ENCODE results near the gene FDX2.

FDX2 gene

DNA sequence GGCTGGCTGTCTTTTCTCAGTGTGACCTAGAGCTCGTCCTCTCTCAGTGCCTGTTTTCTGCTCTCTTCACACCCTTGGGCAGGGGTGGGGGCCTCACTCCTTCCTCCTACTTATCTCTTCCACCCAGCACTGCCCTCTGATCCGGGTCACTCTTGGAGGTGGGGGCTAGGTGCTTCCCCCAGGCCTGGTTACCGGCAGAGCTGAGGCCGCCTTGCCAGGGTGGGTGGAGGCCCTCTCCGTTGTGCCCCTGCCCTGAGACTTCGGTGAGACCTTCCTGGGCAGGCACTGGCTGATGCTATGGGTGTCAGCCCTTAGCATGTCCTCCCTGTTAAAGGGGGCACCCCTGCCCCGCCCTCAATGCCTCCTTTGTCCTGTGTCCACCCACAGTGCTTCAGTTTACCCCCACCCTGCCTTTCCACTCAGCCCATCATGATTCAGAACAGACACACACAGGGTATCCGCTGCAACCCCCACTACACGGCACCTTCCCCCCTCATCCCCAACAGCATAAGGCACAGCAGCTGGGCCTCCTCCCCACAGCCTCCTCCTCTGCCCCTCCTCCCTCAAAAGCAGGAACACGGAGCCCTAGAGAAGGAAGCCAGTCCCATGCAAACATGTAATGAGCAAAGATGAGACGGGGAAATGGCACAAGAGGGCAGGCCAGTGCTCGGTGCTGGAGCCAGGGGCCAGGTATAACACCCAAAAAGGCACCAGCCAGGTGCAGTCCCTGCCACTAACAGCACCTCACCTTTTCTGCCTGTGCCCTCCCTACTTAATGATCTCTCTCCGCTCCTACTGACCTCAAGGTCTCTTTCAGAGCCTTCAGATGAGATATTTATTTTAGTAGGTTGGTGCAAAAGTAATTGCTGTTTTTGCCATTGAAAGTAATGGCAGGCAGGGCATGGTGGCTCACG, 16.0 kb downstream of the FDX2 start:
- DNase-seq = no peak

DNA sequence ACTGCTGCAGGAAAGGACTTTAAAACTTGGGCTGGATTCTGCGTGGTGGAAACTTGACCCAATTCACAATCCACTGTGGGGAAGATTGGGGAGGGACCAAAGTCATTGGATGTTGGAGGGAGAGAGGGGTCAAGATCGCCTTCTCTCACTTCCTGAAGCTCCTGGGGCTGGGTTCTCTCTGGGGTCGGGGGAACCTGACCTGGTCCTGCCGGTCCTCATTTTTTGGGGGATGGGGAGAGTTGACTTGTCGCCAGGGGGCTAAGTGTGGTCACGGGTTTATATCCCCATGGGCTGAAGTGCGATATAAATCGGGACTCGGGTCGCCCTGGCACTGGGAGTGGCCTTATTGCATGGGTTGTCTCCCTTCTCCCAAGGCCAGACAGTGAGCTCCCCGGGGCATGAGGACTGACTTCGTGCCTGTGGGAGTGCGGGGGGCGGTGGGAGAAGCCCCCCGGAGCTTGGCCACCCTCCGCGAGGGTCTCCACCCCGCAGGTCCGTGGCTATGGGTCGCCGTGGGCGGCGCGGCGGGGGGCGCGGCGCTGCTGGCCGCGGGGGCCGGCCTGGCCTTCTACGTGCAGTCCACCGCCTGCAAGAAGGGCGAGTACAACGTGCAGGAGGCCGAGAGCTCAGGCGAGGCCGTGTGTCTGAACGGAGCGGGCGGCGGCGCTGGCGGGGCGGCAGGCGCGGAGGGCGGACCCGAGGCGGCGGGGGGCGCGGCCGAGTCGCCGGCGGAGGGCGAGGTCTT, 19.8 kb downstream of the FDX2 start:
- DNase-seq = no peak

DNA sequence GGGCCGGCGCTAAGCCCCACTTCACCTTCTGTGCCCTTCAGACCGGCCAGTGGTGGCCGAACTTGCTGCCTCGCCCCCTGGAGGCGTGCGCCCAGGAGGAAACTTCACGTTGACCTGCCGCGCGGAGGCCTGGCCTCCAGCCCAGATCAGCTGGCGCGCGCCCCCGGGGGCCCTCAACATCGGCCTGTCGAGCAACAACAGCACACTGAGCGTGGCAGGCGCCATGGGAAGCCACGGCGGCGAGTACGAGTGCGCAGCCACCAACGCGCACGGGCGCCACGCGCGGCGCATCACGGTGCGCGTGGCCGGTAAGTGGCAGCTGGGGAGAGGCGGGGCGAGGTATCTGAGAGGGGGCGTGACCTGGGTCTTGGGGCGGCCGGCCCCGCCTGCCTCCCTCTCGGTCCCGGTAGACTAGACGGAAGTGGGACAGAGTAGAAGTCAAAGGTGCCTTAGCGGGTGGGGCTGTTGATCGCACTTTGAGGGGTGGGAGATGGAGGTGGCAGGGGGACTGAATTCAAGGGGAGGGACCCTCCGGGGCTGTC, 20.4 kb downstream of the FDX2 start:
- DNase-seq = no peak

DNA sequence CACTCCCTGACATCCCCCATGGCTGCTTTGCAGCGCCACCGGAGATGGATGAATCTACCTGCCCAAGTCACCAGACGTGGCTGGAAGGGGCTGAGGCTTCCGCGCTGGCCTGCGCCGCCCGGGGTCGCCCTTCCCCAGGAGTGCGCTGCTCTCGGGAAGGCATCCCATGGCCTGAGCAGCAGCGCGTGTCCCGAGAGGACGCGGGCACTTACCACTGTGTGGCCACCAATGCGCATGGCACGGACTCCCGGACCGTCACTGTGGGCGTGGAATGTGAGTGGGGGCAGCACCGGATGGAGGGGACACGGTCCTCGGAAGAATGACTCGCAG, 21.5 kb downstream of the FDX2 start:
- no peak for DNase-seq

DNA sequence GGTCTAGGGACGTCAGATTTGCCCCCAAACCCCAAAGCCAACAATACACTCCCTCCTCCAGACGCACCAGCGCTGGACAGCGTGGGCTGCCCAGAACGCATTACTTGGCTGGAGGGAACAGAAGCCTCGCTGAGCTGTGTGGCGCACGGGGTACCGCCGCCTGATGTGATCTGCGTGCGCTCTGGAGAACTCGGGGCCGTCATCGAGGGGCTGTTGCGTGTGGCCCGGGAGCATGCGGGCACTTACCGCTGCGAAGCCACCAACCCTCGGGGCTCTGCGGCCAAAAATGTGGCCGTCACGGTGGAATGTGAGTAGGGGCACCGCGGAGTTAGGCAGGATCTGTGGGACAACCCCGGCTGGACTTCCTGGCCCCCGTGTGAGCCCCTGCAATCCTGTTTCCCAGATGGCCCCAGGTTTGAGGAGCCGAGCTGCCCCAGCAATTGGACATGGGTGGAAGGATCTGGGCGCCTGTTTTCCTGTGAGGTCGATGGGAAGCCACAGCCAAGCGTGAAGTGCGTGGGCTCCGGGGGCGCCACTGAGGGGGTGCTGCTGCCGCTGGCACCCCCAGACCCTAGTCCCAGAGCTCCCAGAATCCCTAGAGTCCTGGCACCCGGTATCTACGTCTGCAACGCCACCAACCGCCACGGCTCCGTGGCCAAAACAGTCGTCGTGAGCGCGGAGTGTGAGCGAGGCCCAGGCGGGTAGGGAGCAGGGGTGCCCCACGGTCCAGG, 22.0 kb downstream of the FDX2 start:
- no peak for DNase-seq

DNA sequence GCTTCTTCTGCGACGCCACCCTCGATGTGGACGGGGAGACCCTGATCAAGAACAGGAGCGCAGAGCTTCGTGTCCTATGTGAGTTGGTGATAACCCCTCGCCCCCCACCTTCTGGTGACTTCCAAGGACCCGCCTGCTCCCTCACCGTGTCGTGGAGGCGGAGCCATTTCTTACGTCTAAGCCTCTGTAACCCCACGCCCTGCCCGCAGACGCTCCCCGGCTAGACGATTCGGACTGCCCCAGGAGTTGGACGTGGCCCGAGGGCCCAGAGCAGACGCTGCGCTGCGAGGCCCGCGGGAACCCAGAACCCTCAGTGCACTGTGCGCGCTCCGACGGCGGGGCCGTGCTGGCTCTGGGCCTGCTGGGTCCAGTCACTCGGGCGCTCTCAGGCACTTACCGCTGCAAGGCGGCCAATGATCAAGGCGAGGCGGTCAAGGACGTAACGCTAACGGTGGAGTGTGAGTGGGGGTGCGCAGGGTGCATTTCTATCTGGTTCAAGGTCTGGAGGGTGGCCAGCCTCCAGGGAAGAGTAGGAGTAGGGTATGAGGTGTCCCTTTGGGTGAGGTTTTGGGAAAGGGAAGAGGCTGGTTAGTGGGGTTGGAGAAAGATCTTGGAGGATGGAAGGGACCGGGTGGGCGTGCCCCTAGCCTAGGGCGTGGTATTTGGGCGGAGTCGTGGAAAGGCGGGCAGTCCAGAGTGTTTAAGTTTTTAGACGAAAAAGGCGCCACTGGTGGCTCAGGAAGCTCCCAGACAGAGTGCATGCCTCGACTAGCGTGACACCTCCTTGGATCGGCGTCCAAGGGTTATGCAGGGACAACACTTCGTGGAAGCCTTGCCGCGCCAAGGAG, 22.8 kb downstream of the FDX2 start:
- no peak for DNase-seq

DNA sequence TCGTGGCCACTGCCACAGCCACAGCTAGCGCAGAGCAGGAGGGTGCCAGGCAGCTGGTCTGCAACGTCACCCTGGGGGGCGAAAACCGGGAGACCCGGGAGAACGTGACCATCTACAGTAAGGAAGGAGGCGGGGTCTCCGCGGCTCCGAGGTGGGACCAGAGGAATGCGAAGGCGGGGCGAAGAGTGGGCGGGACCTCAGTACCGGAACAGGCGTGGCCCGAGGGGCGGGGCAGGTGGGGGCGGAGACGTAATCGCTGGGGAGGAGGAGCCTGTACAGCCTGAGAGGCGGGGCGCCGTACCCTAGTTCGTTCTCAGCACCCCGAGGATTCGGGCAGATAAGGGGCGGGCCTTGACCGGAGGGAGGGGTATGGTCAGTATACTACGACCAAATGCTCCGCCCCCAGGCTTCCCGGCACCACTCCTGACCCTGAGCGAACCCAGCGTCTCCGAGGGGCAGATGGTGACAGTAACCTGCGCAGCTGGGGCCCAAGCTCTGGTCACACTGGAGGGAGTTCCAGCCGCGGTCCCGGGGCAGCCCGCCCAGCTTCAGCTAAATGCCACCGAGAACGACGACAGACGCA, 23.5 kb downstream of the FDX2 start:
- peak; percentile 66 for DNase-seq

DNA sequence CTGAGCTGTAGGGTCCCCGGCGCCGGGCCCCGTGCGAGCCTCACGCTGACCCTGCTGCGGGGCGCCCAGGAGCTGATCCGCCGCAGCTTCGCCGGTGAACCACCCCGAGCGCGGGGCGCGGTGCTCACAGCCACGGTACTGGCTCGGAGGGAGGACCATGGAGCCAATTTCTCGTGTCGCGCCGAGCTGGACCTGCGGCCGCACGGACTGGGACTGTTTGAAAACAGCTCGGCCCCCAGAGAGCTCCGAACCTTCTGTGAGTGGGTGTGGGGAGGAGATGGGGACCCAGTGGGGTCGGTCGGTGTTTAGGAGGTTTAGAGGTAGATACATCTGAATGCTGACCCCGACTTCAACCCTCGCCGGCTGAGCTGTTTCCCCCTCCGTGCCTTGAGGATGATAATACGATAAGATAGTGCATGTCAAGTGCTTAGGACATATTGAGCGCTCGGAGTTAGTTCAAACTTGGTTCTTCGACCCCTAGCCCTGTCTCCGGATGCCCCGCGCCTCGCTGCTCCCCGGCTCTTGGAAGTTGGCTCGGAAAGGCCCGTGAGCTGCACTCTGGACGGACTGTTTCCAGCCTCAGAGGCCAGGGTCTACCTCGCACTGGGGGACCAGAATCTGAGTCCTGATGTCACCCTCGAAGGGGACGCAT, 24.1 kb downstream of the FDX2 start:
- no peak for DNase-seq

DNA sequence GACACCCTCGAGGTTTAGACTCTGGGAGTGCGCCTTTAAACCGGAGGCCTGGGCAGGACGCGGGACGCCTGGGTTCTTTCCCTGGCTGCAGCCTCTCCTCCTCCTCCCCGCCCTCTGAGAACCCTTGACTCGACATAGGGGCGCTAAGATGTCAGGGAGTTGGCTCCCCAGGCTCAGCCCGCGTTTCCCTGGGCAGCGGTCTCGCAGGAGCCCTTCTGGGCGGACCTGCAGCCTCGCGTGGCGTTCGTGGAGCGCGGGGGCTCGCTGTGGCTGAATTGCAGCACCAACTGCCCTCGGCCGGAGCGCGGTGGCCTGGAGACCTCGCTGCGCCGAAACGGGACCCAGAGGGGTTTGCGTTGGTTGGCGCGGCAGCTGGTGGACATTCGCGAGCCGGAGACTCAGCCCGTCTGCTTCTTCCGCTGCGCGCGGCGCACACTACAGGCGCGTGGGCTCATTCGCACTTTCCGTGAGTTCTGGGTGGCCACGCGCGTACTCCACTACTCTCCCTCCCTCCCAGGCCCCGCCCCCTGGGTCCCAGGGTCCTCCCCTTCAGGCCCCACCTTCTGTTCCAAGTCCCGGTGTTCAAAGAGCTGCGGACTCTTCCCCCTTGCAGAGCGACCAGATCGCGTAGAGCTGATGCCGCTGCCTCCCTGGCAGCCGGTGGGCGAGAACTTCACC, 24.8 kb downstream of the FDX2 start:
- peak; percentile 52 for DNase-seq

DNA sequence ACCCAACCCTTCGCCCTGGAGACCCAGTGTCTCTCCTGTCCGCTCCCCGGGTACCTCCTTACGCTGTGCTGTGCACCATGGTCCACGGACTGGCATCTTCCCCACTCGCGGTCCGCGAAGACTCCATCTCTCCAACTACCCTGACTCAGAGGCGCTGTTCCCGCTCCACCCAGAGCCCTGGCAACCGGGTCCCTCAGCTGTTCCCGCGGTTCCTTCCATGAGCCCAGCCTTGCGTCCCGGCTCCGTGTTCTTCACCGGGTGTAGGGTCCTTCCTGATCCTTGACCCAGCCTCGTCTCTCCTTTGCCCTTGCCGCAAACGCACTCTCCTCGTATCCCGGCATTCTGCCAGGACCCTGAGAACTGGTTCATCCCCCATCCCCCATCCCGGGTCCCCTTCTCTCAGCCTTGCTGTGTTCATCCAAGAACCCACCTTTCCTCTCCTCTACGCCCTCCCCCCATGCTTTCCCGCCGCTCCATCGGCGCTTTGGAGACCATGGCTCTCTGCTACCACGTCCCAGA, 25.4 kb downstream of the FDX2 start:
- no peak for DNase-seq

DNA sequence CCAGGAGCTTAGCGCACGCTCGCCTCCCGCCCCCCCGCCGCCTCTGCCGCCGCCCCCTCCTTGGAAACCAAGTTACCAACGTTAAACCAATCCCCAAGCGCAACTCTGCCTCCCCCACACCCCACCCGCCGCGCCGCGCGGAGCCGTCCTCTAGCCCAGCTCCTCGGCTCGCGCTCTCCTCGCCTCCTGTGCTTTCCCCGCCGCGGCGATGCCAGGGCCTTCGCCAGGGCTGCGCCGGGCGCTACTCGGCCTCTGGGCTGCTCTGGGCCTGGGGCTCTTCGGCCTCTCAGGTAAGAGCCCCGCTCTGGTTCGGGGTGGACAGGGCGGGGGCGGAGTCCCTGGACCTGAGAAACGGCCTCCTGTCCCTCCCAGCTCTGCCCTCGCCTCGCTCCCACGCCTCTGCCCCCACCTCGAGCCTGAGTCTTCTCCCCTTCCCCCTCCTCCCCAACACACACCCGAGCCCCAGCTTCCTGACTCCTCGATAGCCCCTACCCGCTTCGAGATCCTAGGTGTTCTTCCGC, 25.9 kb downstream of the FDX2 start, which contains the start of gene ICAM5:
ICAM5 (plus strand) TSS at position 117 of the 521 bp plus-strand sequence; CDS start at position 209, 92 bp downstream.
- DNase-seq = no peak

DNA sequence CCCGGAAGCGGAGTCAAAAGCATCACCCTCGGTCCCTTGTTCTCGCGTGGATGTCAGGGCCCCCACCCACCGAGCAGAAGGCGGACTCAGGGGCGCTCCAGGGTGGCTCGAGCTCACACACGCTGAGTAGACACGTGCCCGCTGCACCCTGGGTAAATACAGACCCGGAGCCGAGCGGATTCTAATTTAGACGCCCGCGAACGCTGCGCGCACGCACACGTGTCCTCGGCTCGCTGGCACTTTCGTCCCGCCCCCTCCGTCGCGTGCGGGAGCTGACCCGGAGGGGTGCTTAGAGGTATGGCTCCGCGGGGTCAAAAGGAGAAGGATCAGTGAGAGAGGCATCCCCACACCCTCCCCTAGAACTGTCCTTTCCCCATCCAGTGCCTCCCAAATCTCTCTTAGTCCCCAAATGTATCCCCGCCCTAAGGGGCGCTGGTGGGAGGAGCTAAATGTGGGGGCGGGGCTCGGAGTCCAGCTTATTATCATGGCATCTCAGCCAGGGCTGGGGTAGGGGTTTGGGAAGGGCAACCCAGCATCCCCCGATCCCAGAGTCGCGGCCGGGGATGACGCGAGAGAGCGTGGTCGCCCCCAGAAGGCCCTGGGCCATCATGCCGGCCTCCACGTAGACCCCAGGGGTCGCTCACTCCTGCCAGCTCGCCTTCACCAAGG, 26.5 kb downstream of the FDX2 start:
- peak; percentile 47 for DNase-seq

DNA sequence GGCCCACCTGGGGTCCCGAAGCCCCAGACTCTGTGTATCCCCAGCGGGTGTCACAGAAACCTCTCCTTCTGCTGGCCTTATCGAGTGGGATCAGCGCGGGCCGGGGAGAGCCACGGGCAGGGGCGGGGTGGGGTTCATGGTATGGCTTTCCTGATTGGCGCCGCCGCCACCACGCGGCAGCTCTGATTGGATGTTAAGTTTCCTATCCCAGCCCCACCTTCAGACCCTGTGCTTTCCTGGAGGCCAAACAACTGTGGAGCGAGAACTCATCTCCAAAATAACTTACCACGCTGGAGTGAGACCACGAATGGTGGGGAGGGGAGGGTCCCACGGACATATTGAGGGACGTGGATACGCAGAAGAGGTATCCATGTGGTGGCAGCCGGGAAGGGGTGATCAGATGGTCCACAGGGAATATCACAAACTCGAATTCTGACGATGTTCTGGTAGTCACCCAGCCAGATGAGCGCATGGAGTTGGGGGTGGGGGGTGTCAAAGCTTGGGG, 27.1 kb downstream of the FDX2 start:
- peak; percentile 55 for DNase-seq

DNA sequence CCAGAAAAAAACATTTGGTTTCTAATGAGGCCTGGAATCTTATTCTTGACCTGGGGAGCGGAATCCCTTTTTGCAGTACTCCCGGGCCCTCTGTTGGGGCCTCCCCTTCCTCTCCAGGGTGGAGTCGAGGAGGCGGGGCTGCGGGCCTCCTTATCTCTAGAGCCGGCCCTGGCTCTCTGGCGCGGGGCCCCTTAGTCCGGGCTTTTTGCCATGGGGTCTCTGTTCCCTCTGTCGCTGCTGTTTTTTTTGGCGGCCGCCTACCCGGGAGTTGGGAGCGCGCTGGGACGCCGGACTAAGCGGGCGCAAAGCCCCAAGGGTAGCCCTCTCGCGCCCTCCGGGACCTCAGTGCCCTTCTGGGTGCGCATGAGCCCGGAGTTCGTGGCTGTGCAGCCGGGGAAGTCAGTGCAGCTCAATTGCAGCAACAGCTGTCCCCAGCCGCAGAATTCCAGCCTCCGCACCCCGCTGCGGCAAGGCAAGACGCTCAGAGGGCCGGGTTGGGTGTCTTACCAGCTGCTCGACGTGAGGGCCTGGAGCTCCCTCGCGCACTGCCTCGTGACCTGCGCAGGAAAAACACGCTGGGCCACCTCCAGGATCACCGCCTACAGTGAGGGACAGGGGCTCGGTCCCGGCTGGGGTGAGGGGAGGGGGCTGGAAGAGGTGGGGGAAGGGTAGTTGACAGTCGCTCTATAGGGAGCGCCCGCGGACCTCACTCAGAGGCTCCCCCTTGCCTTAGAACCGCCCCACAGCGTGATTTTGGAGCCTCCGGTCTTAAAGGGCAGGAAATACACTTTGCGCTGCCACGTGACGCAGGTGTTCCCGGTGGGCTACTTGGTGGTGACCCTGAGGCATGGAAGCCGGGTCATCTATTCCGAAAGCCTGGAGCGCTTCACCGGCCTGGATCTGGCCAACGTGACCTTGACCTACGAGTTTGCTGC, 28.7 kb downstream of the FDX2 start, which contains the start of gene ICAM4:
ICAM4 (plus strand) TSS at position 153 of the 935 bp plus-strand sequence; CDS start at position 211, 58 bp downstream.
- no peak for DNase-seq

DNA sequence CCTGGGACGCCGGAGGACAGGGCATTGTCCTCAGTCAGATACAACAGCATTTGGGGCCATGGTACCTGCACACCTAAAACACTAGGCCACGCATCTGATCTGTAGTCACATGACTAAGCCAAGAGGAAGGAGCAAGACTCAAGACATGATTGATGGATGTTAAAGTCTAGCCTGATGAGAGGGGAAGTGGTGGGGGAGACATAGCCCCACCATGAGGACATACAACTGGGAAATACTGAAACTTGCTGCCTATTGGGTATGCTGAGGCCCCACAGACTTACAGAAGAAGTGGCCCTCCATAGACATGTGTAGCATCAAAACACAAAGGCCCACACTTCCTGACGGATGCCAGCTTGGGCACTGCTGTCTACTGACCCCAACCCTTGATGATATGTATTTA, 30.4 kb downstream of the FDX2 start:
- DNase-seq = no peak

DNA sequence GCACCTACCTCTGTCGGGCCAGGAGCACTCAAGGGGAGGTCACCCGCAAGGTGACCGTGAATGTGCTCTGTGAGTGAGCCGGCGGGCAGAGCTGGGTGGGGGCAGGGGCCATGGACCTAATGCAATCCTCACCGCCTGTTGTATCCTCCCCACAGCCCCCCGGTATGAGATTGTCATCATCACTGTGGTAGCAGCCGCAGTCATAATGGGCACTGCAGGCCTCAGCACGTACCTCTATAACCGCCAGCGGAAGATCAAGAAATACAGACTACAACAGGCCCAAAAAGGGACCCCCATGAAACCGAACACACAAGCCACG, 30.9 kb downstream of the FDX2 start:
- DNase-seq = no peak

DNA sequence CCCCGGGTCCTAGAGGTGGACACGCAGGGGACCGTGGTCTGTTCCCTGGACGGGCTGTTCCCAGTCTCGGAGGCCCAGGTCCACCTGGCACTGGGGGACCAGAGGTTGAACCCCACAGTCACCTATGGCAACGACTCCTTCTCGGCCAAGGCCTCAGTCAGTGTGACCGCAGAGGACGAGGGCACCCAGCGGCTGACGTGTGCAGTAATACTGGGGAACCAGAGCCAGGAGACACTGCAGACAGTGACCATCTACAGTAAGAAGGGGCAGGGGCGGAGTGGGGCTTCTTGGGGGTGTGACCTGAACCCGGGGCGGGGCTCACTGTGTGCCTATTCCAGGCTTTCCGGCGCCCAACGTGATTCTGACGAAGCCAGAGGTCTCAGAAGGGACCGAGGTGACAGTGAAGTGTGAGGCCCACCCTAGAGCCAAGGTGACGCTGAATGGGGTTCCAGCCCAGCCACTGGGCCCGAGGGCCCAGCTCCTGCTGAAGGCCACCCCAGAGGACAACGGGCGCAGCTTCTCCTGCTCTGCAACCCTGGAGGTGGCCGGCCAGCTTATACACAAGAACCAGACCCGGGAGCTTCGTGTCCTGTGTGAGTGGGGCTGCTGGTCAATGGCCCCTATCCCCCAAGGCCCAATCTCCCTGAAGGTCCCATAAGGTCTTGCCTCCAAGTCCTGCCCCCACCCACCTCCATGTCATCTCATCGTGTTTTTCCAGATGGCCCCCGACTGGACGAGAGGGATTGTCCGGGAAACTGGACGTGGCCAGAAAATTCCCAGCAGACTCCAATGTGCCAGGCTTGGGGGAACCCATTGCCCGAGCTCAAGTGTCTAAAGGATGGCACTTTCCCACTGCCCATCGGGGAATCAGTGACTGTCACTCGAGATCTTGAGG, 31.5 kb downstream of the FDX2 start:
- no peak for DNase-seq
